Fibroblast of the aortic adventitia (primary cell): ENCODE data around the gene BAG2. TPM values are rescaled to one million over a fixed set of nuclear protein-coding genes. Genes with fewer than 3 reads are reported as not detected.

ENCODE experiments used
- DNase-seq: peaks from one replicate; pipeline ENCODE4 v3.0.0-alpha.2; 2010; ENCODE audit warnings: low read depth
- H3K4me3 ChIP-seq: 2 replicates; pipeline ENCODE4 v1.5.1; 2011; ENCODE audit warnings: low read depth, mild to moderate bottlenecking, control low read depth, low read length, moderate library complexity
- CTCF ChIP-seq: IDR thresholded peaks from 2 replicates; pipeline ENCODE4 v1.5.1; 2011; ENCODE audit warnings: mild to moderate bottlenecking, low read length, control low read depth, inconsistent platforms; ENCODE audit not compliant: insufficient read depth
- total RNA-seq: library from RNA; depleted of rRNA; stranded (reverse); fragments of >200 nt; gene quantifications from 2 replicates; pipeline ENCODE4 v1.2.3, GENCODE V29; 2012; ENCODE audit warnings: low replicate concordance

Gene BAG2
- total RNA-seq, 1 donor = 24.1 TPM

GRCh38 chr6:57224769-57225515 lies 52.8 kb downstream of the BAG2 start:
- no peak for TF ChIP-seq CTCF
- peak; percentile 70 for DNase-seq
- H3K4me3 ChIP-seq = no peak overlapping the region

GRCh38 chr6:57226221-57226620 lies 54.1 kb downstream of the BAG2 start:
- H3K4me3 ChIP-seq = no peak overlapping the region
- no peak for DNase-seq
- no peak for TF ChIP-seq CTCF

Other genes with a start within 250 kb of the BAG2 start
- gene BEND6, start 217.2 kb upstream of the BAG2 start, total RNA-seq = 15.3 and 34.8 TPM in 2 replicates
- gene KIAA1586, start 125.6 kb upstream of the BAG2 start, total RNA-seq = 9.7 and 26.2 TPM in 2 replicates
- 70.4 and 77.5 TPM in 2 replicates for gene ZNF451, start 82.1 kb upstream of the BAG2 start, total RNA-seq
- gene RAB23, start 50.0 kb downstream of the BAG2 start, total RNA-seq = 21.4 and 59.7 TPM in 2 replicates
- 16.4 and 80.2 TPM in 2 replicates for gene PRIM2, start 145.3 kb downstream of the BAG2 start, total RNA-seq